ENCODE measurements around the gene WTIP. TPM values are rescaled to one million over a fixed set of nuclear protein-coding genes. Genes with fewer than 3 reads are reported as not detected.

The WTIP gene
- total and polyA plus RNA-seq, 2 of the 4 experiments (the other 2 are of a cell fraction) = 30.3 to 48.9 TPM

DNA sequence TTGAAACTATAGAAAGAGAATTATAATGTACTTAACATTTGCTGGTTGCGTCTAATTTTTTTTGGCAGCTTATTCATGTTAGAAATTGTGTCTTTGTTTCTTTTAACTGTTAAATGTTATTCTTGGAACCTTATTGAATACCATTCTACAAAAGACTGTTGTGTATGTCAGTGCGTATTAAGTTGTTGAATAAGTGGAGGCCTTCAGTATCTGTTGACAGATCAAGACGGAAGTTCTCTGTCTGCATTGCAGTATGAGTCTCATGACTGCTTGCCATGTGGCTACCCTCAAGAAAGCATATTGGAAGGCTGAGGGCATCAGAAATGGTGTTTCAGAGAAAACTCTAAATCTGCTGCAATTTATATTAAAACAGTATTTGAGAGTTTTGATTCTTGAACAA lies 44.8 kb upstream of the WTIP start:
- Histone ChIP-seq H4K5ac (ENCODE audit: low read depth, low read length) (no peak overlapping the region), H4K91ac (ENCODE audit: insufficient read depth, low read depth, low read length) (no peak overlapping the region), H3K4me2 (ENCODE audit: low read depth, low read length) (no peak overlapping the region), H3K18ac (ENCODE audit: low read depth, low read length) (no peak overlapping the region), H3K9me3 (ENCODE audit: control insufficient read depth, insufficient read depth, low read length) (no peaks in the 10 kb centered on the region), H4K20me1 (ENCODE audit: insufficient read depth, low read length) (peaks cover 44% of the 10 kb centered on the region), H3K56ac (ENCODE audit: extremely low read depth, insufficient read depth, low read length) (no peak overlapping the region), H3K27ac (ENCODE audit: insufficient read depth, low read length) (no peak overlapping the region), H3K27me3 (ENCODE audit: control insufficient read depth, insufficient read depth, low read length) (no peaks in the 10 kb centered on the region), H3K4me1 (ENCODE audit: control insufficient read depth, insufficient read depth, low read length) (peaks cover 11% of the 10 kb centered on the region), H4K8ac (ENCODE audit: low read depth in 2 of 2, low read length in 2 of 2) (no peak overlapping the region), H2BK15ac (ENCODE audit: low read depth, low read length) (no peak overlapping the region), H3K9me1 (ENCODE audit: insufficient read depth, low read length) (peaks cover 11% of the 10 kb centered on the region), H3K36me3 (ENCODE audit: control insufficient read depth, insufficient read depth, low read length) (peaks cover 34% of the 10 kb centered on the region), H3K4me3 (ENCODE audit: insufficient read depth, low read depth, low read length) (no peak overlapping the region), H2BK5ac (ENCODE audit: low read depth, low read length, poor library complexity, severe bottlenecking) (no peak overlapping the region), H3K79me1 (ENCODE audit: low read depth in 1 of 2, low read length in 2 of 2) (peaks cover 28 to 47% of the 10 kb centered on the region in 2 experiments), H2AK9ac (replicated peaks; ENCODE audit: low read depth, low read length, poor library complexity) (no peak overlapping the region), H3K4ac (ENCODE audit: low read depth, low read length) (no peak overlapping the region), H3K23ac (ENCODE audit: low read depth, low read length) (no peak overlapping the region), H3K14ac (replicated peaks; ENCODE audit: low read depth, low read length) (no peak overlapping the region), H2BK120ac (ENCODE audit: low read depth, low read length) (no peak overlapping the region), H2BK20ac (ENCODE audit: low read depth, low read length) (no peak overlapping the region), H3K9ac (ENCODE audit: low read depth, low read length) (no peak overlapping the region), H2AFZ (replicated peaks; ENCODE audit: low read length, poor library complexity) (no peak overlapping the region), H2AK5ac (ENCODE audit: low read depth, low read length) (no peak overlapping the region)
- ATAC-seq (ENCODE audit: low read depth) = no peak
- WGBS, 2 experiments (ENCODE audit: extremely low coverage in 2 of 2, insufficient read length in 1 of 2) = 100% methylated on average over 1 of the region's 3 CpGs; no CpG with 5 or more reads in 1 of the 2 experiments
- TF ChIP-seq MXI1 (IDR thresholded peaks at IDR 0.05; ENCODE audit: borderline replicate concordance, low read depth, low read length) (no peak), POLR2A (IDR thresholded peaks at IDR 0.05; ENCODE audit: low read depth, low read length) (no peak), RCOR1 (IDR thresholded peaks at IDR 0.05; ENCODE audit: insufficient replicate concordance, low read length) (no peak), NFE2L2 (IDR thresholded peaks at IDR 0.05; ENCODE audit: low read depth, low read length) (no peak), RAD21 (IDR thresholded peaks at IDR 0.05; ENCODE audit: low read length) (no peak), FOS (IDR thresholded peaks at IDR 0.05; ENCODE audit: low read depth, low read length) (no peak), BHLHE40 (IDR thresholded peaks at IDR 0.05; ENCODE audit: low read depth, low read length) (no peak), SMC3 (IDR thresholded peaks at IDR 0.05; ENCODE audit: low read depth, low read length) (no peak), MAFK (IDR thresholded peaks at IDR 0.05; ENCODE audit: low read depth, low read length) (no peak), RFX5 (IDR thresholded peaks at IDR 0.05; ENCODE audit: low read depth, low read length) (no peak), CEBPB (IDR thresholded peaks at IDR 0.05; ENCODE audit: low read depth, low read length) (no peak), CHD1 (IDR thresholded peaks at IDR 0.05; ENCODE audit: low read depth, low read length) (no peak), MAZ (IDR thresholded peaks at IDR 0.05; ENCODE audit: borderline replicate concordance, low read depth, low read length) (no peak)
- TF ChIP-seq, protein P1, sequence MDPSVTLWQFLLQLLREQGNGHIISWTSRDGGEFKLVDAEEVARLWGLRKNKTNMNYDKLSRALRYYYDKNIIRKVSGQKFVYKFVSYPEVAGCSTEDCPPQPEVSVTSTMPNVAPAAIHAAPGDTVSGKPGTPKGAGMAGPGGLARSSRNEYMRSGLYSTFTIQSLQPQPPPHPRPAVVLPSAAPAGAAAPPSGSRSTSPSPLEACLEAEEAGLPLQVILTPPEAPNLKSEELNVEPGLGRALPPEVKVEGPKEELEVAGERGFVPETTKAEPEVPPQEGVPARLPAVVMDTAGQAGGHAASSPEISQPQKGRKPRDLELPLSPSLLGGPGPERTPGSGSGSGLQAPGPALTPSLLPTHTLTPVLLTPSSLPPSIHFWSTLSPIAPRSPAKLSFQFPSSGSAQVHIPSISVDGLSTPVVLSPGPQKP (IDR thresholded peaks at IDR 0.05; ENCODE audit: borderline replicate concordance, low read depth, low read length) = no peak
- TF ChIP-seq, protein P2, sequence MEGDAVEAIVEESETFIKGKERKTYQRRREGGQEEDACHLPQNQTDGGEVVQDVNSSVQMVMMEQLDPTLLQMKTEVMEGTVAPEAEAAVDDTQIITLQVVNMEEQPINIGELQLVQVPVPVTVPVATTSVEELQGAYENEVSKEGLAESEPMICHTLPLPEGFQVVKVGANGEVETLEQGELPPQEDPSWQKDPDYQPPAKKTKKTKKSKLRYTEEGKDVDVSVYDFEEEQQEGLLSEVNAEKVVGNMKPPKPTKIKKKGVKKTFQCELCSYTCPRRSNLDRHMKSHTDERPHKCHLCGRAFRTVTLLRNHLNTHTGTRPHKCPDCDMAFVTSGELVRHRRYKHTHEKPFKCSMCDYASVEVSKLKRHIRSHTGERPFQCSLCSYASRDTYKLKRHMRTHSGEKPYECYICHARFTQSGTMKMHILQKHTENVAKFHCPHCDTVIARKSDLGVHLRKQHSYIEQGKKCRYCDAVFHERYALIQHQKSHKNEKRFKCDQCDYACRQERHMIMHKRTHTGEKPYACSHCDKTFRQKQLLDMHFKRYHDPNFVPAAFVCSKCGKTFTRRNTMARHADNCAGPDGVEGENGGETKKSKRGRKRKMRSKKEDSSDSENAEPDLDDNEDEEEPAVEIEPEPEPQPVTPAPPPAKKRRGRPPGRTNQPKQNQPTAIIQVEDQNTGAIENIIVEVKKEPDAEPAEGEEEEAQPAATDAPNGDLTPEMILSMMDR (conservative IDR thresholded peaks at IDR 0.05; ENCODE audit: low read depth, low read length) = no peak
- TF ChIP-seq, protein P3, sequence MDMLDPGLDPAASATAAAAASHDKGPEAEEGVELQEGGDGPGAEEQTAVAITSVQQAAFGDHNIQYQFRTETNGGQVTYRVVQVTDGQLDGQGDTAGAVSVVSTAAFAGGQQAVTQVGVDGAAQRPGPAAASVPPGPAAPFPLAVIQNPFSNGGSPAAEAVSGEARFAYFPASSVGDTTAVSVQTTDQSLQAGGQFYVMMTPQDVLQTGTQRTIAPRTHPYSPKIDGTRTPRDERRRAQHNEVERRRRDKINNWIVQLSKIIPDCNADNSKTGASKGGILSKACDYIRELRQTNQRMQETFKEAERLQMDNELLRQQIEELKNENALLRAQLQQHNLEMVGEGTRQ (IDR thresholded peaks at IDR 0.05; ENCODE audit: low read depth, low read length) = no peak
- no peak for DNase-seq
- in situ Hi-C loops (cut with MboI; ENCODE audit: low sequenced_read_pairs) = no loop called here
- dilution Hi-C loops (cut with HindIII; ENCODE audit: low sequenced_read_pairs, unreplicated experiment) = no loop called here
- intact Hi-C loops (cut with micrococcal nuclease) = loop anchor here (10.0 kb wide), 1 partner anchor 212 kb away; no protein-coding TSS in a partner anchor
- POLR2A ChIA-PET (ENCODE audit: unreplicated experiment) = no interaction called here
- BruUV-seq (replicated peaks) = no TSS peak
- CTCF ChIA-PET = interaction anchor here (0.6 kb wide), 1 partner anchor 321 kb away, joined by 3 read pairs; no protein-coding TSS in a partner anchor
